ENCODE results near the gene CAMK2G. TPM values are rescaled to one million over a fixed set of nuclear protein-coding genes. Genes with fewer than 3 reads are reported as not detected.
A peak's percentile ranks its signal among the peaks of the same experiment; 100 is the strongest.

The CAMK2G gene
- total RNA-seq, 1 experiment from 2014 or later, result 17.6 TPM

GRCh38 chr10:73881221-73881919 lies 7.0 kb upstream of the CAMK2G start:
- no peak overlapping the region for H3K4me3 ChIP-seq
- no peaks in the 10 kb centered on the region for H3K36me3 ChIP-seq
- no peak overlapping the region for H3K27ac ChIP-seq
- H3K27me3 ChIP-seq (replicated peaks), result no peaks in the 10 kb centered on the region
- H3K4me1 ChIP-seq (replicated peaks), result peaks cover 14% of the 10 kb centered on the region
- no peak for DNase-seq (ENCODE audit: low read depth in 1 of 2, low spot score in 2 of 2)
- H3K9me3 ChIP-seq (replicated peaks), result no peaks in the 10 kb centered on the region

- Histone ChIP-seq H3K4me3 (no peak overlapping the region), H3K36me3 (no peaks in the 10 kb centered on the region), H3K27me3 (replicated peaks) (no peaks in the 10 kb centered on the region), H3K9me3 (replicated peaks) (no peaks in the 10 kb centered on the region), H3K27ac (no peak overlapping the region), H3K4me1 (replicated peaks) (peaks cover 16% of the 10 kb centered on the region)
- DNase-seq (ENCODE audit: low read depth in 1 of 2, low spot score in 2 of 2), result peak; percentile 85 to 90
Measured at GRCh38 chr10:73879296-73880173, 5.2 kb upstream of the CAMK2G start.

GRCh38 chr10:73878365-73878764 lies 4.0 kb upstream of the CAMK2G start:
- no peak for DNase-seq (ENCODE audit: low read depth in 1 of 2, low spot score in 2 of 2)
- Histone ChIP-seq H3K27me3 (replicated peaks) (no peaks in the 10 kb centered on the region), H3K4me3 (no peak overlapping the region), H3K9me3 (replicated peaks) (no peaks in the 10 kb centered on the region), H3K4me1 (replicated peaks) (peaks cover 17% of the 10 kb centered on the region), H3K36me3 (no peaks in the 10 kb centered on the region), H3K27ac (no peak overlapping the region)

- no peak overlapping the region for H3K27ac ChIP-seq
Measured at GRCh38 chr10:73877533-73878160, 3.3 kb upstream of the CAMK2G start.

GRCh38 chr10:73876971-73877370 lies 2.6 kb upstream of the CAMK2G start:
- no peak overlapping the region for H3K4me3 ChIP-seq
- peaks cover 8% of the 10 kb centered on the region; the same call in 1 of the 2 replicates for H3K36me3 ChIP-seq
- peaks cover 20% of the 10 kb centered on the region for H3K4me1 ChIP-seq (replicated peaks)
- H3K27ac ChIP-seq, result no peak overlapping the region
- H3K27me3 ChIP-seq (replicated peaks), result no peaks in the 10 kb centered on the region
- DNase-seq (ENCODE audit: low read depth in 1 of 2, low spot score in 2 of 2), result no peak
- no peaks in the 10 kb centered on the region for H3K9me3 ChIP-seq (replicated peaks)

More at GRCh38 chr10:73877533-73878160, 3.3 kb upstream of the CAMK2G start:
- DNase-seq (ENCODE audit: low read depth in 1 of 2, low spot score in 2 of 2), result no peak
- H3K36me3 ChIP-seq, result peaks cover under 1% of the 10 kb centered on the region; the same call in 1 of the 2 replicates
- H3K9me3 ChIP-seq (replicated peaks), result no peaks in the 10 kb centered on the region
- H3K27me3 ChIP-seq (replicated peaks), result no peaks in the 10 kb centered on the region
- peaks cover 20% of the 10 kb centered on the region for H3K4me1 ChIP-seq (replicated peaks)
- no peak overlapping the region for H3K4me3 ChIP-seq

- no peaks in the 10 kb centered on the region for H3K27me3 ChIP-seq (replicated peaks)
- H3K36me3 ChIP-seq, result peaks cover 12% of the 10 kb centered on the region; the same call in 1 of the 2 replicates
- peaks cover 20% of the 10 kb centered on the region for H3K4me1 ChIP-seq (replicated peaks)
- H3K9me3 ChIP-seq (replicated peaks), result no peaks in the 10 kb centered on the region
- H3K4me3 ChIP-seq, result no peak overlapping the region
- DNase-seq (ENCODE audit: low read depth in 1 of 2, low spot score in 2 of 2), result no peak
- no peak overlapping the region for H3K27ac ChIP-seq
Measured at GRCh38 chr10:73876566-73876965, 2.2 kb upstream of the CAMK2G start.

GRCh38 chr10:73876157-73876556 lies 1.8 kb upstream of the CAMK2G start:
- no peak overlapping the region for H3K4me3 ChIP-seq
- H3K4me1 ChIP-seq (replicated peaks), result peaks cover 20% of the 10 kb centered on the region

GRCh38 chr10:73875139-73875475 lies 752 bp upstream of the CAMK2G start:
- no peak for DNase-seq (ENCODE audit: low read depth in 1 of 2, low spot score in 2 of 2)
- H3K27ac ChIP-seq, result no peak overlapping the region
- no peaks in the 10 kb centered on the region for H3K27me3 ChIP-seq (replicated peaks)
- H3K36me3 ChIP-seq, result peaks cover 12% of the 10 kb centered on the region; the same call in 1 of the 2 replicates
- H3K4me3 ChIP-seq, result peak overlapping the region; percentile 90
- peaks cover 15% of the 10 kb centered on the region for H3K4me1 ChIP-seq (replicated peaks)
- H3K9me3 ChIP-seq (replicated peaks), result no peaks in the 10 kb centered on the region

More at GRCh38 chr10:73876157-73876556, 1.8 kb upstream of the CAMK2G start:
- no peaks in the 10 kb centered on the region for H3K27me3 ChIP-seq (replicated peaks)
- no peak overlapping the region for H3K27ac ChIP-seq
- DNase-seq (ENCODE audit: low read depth in 1 of 2, low spot score in 2 of 2), result no peak
- H3K9me3 ChIP-seq (replicated peaks), result no peaks in the 10 kb centered on the region
- peaks cover 12% of the 10 kb centered on the region; the same call in 1 of the 2 replicates for H3K36me3 ChIP-seq

- Histone ChIP-seq H3K9me3 (replicated peaks) (no peaks in the 10 kb centered on the region), H3K27me3 (replicated peaks) (no peaks in the 10 kb centered on the region), H3K4me3 (peak overlapping the region; percentile 90), H3K27ac (no peak overlapping the region), H3K4me1 (replicated peaks) (peaks cover 10% of the 10 kb centered on the region), H3K36me3 (peaks cover 17% of the 10 kb centered on the region; the same call in 1 of the 2 replicates)
- no peak for DNase-seq (ENCODE audit: low read depth in 1 of 2, low spot score in 2 of 2)
Measured at GRCh38 chr10:73873838-73874215, 528 bp downstream of the CAMK2G start.

- H3K36me3 ChIP-seq, result peaks cover 21% of the 10 kb centered on the region; the same call in 1 of the 2 replicates
- no peak for DNase-seq (ENCODE audit: low read depth in 1 of 2, low spot score in 2 of 2)
- H3K4me3 ChIP-seq, result peak overlapping the region; percentile 90
- H3K9me3 ChIP-seq (replicated peaks), result no peaks in the 10 kb centered on the region
- no peak overlapping the region for H3K27ac ChIP-seq
- no peaks in the 10 kb centered on the region for H3K27me3 ChIP-seq (replicated peaks)
- H3K4me1 ChIP-seq (replicated peaks), result peaks cover 10% of the 10 kb centered on the region
Measured at GRCh38 chr10:73873142-73873837, 1.1 kb downstream of the CAMK2G start.

- DNase-seq (ENCODE audit: low read depth in 1 of 2, low spot score in 2 of 2), result no peak
- Histone ChIP-seq H3K9me3 (replicated peaks) (no peaks in the 10 kb centered on the region), H3K27ac (no peak overlapping the region), H3K36me3 (peaks cover 25% of the 10 kb centered on the region; the same call in 1 of the 2 replicates), H3K4me1 (replicated peaks) (peaks cover 10% of the 10 kb centered on the region), H3K27me3 (replicated peaks) (no peaks in the 10 kb centered on the region), H3K4me3 (no peak overlapping the region)
Measured at GRCh38 chr10:73872190-73872710, 2.1 kb downstream of the CAMK2G start.

GRCh38 chr10:73871295-73872189 lies 2.8 kb downstream of the CAMK2G start:
- Histone ChIP-seq H3K27ac (no peak overlapping the region), H3K4me3 (no peak overlapping the region), H3K27me3 (replicated peaks) (no peaks in the 10 kb centered on the region), H3K9me3 (replicated peaks) (no peaks in the 10 kb centered on the region), H3K4me1 (replicated peaks) (peaks cover 10% of the 10 kb centered on the region), H3K36me3 (peaks cover 25% of the 10 kb centered on the region; the same call in 1 of the 2 replicates)
- DNase-seq (ENCODE audit: low read depth in 1 of 2, low spot score in 2 of 2), result no peak
